Upper lobe of right lung (tissue), 1 donor: ENCODE measurements around the gene ATP8A1. TPM values are rescaled to one million over a fixed set of nuclear protein-coding genes. Genes with fewer than 3 reads are reported as not detected.
"Not testable (repeated sequence)": the region's sequence is repeated elsewhere in the genome, so short reads cannot be mapped to it uniquely, and the experiment has no call there.

Source experiments
- ATAC-seq: fragments of 200-7000 bp; cut with Tn5 transposase; one replicate; pipeline ENCODE4 v1.9.1; 2020; ENCODE audit warnings: mild to moderate bottlenecking, moderate library complexity
- DNase-seq: peaks from one replicate; pipeline ENCODE4 v3.0.0-alpha.2; 2020
- H3K27ac ChIP-seq: fragments of 200-600 bp; one replicate; pipeline ENCODE4 v1.8.0; 2022
- H3K27me3 ChIP-seq: fragments of 200-600 bp; one replicate; pipeline ENCODE4 v1.8.0; 2022; ENCODE audit warnings: mild to moderate bottlenecking
- H3K36me3 ChIP-seq: fragments of 200-600 bp; one replicate; pipeline ENCODE4 v1.8.0; 2022
- H3K4me1 ChIP-seq: fragments of 200-600 bp; one replicate; pipeline ENCODE4 v1.8.0; 2022
- H3K4me3 ChIP-seq: fragments of 200-600 bp; one replicate; pipeline ENCODE4 v1.8.0; 2022; ENCODE audit warnings: mild to moderate bottlenecking
- H3K9me3 ChIP-seq: fragments of 200-600 bp; one replicate; pipeline ENCODE4 v1.8.0; 2022
- intact Hi-C: fragments of 100-400 bp; cut with DNase I; formaldehyde crosslinking; loops from one replicate; pipeline ENCODE4 v1.11.0; 2022
- total RNA-seq: library from RNA; stranded (reverse); fragmentation: NEBNext Ultra II Directional; extraction: Animal tissue kit (Norgen Biotek cat#: 25700); gene quantifications from one replicate; pipeline ENCODE4 v1.2.1, GENCODE V29; 2021
- TF ChIP-seq, protein P1 (sequence below): fragments of 200-600 bp; IDR thresholded peaks from one replicate; pipeline ENCODE4 v1.8.0; 2022; ENCODE audit warnings: antibody characterized with exemption
- donor health status: DM: no; HTN: yes; CAD: no; lungs with severe emphysema.

Gene ATP8A1
- total RNA-seq, 1 donor from 2014 or later, result 79.3 TPM

DNA sequence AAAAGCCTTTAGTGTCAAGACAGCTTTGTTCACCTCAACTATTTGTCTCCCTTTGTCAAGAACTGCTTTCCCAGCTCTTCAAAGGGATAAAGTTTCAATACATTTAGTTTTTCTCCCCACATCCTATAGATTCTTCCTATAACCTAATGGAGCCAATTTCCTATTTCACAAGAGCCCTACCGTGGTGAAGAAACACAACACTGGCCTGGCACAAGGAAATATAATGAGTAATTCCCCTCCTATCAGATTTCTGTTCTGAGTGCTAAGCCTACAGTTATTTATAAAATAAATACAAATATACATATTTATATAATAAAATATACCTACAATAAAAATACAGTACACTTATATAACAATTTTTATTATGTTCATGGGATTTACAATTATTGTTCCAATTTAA lies 169.7 kb downstream of the ATP8A1 start:
- intact Hi-C loops, result no loop called here
- H3K4me3 ChIP-seq, result no peak overlapping the region
- no peaks in the 10 kb centered on the region for H3K36me3 ChIP-seq
- H3K4me1 ChIP-seq, result no peaks in the 10 kb centered on the region
- no peak overlapping the region for H3K27ac ChIP-seq
- ATAC-seq (no peak), DNase-seq (no peak)
- TF ChIP-seq, protein P1, sequence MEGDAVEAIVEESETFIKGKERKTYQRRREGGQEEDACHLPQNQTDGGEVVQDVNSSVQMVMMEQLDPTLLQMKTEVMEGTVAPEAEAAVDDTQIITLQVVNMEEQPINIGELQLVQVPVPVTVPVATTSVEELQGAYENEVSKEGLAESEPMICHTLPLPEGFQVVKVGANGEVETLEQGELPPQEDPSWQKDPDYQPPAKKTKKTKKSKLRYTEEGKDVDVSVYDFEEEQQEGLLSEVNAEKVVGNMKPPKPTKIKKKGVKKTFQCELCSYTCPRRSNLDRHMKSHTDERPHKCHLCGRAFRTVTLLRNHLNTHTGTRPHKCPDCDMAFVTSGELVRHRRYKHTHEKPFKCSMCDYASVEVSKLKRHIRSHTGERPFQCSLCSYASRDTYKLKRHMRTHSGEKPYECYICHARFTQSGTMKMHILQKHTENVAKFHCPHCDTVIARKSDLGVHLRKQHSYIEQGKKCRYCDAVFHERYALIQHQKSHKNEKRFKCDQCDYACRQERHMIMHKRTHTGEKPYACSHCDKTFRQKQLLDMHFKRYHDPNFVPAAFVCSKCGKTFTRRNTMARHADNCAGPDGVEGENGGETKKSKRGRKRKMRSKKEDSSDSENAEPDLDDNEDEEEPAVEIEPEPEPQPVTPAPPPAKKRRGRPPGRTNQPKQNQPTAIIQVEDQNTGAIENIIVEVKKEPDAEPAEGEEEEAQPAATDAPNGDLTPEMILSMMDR, result no peak
- H3K27me3 ChIP-seq, result no peaks in the 10 kb centered on the region
- H3K9me3 ChIP-seq, result no peaks in the 10 kb centered on the region

DNA sequence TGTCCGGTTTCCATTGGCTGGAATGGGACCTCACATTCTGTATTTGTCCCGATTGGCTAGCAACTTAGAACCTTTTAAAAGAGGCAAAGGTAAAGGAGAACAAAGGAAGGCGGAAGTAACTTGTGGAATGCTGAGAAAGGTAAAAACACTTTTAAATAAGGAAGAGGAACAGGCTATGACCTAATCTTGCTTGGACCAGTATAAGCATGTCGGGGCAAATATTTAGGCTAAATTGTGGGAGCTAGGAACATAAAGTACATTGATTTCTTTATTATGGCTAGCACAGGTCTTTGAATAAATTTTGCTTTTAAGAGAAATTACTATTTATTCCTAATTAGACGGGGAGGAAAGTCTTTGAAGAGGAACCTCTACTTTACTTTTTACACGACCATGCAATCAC lies 170.7 kb downstream of the ATP8A1 start:
- H3K4me3 ChIP-seq, H3K27ac ChIP-seq, H3K4me1 ChIP-seq, DNase-seq, H3K27me3 ChIP-seq, ATAC-seq, H3K36me3 ChIP-seq, H3K9me3 ChIP-seq, intact Hi-C loops: not testable (repeated sequence)

DNA sequence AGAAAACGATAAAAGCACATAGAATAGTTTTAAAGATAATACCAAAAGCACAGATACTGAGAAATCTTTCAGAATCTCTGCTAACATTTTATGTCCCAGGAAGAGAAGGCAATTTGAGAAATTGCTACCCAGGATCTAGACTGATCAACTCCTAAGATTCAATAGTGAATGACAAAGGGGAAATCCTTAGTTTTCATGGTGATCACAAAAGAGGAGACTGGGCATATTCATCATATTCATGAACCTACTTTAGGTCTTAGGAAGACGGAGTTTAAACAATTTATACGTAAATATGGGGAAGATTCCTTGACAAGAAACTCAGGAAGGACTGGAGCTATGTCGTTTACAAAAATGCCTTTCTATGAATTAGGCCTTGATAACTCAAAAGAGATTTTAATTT lies 172.3 kb downstream of the ATP8A1 start:
- intact Hi-C loops, result no loop called here
- no peak for ATAC-seq
- Histone ChIP-seq H3K4me3 (no peak overlapping the region), H3K36me3 (no peaks in the 10 kb centered on the region), H3K4me1 (no peaks in the 10 kb centered on the region), H3K9me3 (no peaks in the 10 kb centered on the region), H3K27ac (no peak overlapping the region), H3K27me3 (no peaks in the 10 kb centered on the region)
- DNase-seq, result no peak
- TF ChIP-seq, protein P1, result no peak

DNA sequence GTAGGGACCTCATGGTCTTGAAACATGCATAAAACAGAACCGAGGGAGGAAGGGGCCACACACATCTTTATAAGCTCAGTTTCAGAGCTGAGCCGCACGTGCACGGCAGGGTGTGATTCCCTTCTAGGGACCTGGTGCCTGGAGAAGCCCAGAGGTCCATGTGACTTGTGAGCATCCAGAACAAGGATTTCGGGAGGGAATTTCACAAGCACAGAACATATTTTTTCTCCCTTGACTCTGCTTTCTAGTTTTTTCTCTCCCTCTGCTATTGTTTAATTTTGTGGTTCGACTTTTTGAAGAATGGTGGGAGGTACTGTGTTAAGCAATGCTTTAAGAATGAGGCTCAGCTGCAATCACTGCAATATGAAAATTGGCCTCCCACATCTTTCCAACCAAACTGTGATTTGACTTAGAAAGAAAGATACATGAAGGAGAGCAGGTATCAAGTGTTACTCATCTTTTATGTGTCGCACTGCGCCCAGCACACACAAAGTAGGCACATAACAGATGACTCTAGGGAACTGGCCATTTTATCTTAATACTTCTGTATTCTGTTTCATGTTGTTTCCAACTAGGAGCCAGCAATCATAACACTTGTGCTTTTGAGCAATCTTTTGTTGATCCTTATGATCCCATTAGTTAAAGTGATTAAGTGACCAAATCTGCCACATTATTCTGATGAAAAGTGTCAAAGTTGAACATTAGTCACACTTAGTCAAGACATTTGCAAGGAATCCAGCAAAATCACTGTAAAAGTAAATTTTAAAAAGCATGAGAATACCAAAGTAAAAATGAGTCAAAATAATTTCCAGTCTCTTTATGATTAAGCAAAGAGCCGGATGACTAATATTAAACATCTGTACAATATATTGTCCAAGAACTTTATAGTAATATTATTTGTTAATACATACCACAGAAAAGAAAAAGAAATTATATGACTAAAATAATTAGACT lies 173.2 kb downstream of the ATP8A1 start:
- H3K27me3 ChIP-seq, result no peaks in the 10 kb centered on the region
- H3K4me1 ChIP-seq, result no peaks in the 10 kb centered on the region
- intact Hi-C loops, result no loop called here
- TF ChIP-seq, protein P1, result no peak
- DNase-seq, result no peak
- no peak for ATAC-seq
- no peaks in the 10 kb centered on the region for H3K36me3 ChIP-seq
- no peak overlapping the region for H3K4me3 ChIP-seq
- H3K27ac ChIP-seq, result no peak overlapping the region
- no peaks in the 10 kb centered on the region for H3K9me3 ChIP-seq

DNA sequence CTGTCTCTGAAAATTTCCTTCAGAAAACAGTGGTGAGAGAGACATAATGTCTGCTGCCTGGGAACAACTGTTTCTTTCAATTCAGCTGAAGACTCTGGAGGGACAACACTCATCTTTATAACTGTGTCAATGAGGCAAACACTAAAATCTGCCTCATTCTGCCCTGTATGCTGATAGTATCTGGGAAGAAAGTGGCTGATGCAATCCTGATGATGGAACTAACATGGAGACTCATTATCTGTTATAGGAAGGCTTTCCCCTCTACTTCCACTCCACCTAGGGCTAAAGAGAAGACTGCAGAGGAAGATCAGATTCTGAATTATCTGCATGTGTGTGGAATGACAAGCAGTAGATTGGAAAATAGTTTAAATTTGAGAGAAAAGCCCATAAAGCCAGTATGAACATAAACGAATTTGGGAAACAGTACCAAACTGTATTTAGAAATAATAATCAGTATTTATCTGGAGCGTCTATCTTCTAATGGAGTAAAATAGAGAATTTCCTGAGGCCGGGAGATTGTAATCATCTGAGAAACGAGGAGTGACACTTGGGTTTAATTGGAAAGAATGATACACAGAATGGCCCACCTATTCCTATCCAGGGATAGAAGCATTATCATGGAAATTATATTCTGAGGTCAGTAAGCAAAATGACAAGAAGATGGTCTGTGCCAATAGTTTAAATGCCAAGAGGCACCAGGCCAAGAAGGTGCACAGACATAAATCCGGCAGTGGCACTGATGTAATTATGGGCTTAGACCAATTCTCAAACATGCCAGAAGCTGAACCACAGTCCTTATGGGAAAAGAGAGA lies 174.2 kb downstream of the ATP8A1 start:
- DNase-seq, result no peak
- Histone ChIP-seq H3K36me3 (no peaks in the 10 kb centered on the region), H3K4me3 (no peak overlapping the region), H3K27me3 (no peaks in the 10 kb centered on the region), H3K27ac (no peak overlapping the region), H3K4me1 (no peaks in the 10 kb centered on the region), H3K9me3 (no peaks in the 10 kb centered on the region)
- intact Hi-C loops, result no loop called here
- no peak for ATAC-seq
- TF ChIP-seq, protein P1, result no peak

DNA sequence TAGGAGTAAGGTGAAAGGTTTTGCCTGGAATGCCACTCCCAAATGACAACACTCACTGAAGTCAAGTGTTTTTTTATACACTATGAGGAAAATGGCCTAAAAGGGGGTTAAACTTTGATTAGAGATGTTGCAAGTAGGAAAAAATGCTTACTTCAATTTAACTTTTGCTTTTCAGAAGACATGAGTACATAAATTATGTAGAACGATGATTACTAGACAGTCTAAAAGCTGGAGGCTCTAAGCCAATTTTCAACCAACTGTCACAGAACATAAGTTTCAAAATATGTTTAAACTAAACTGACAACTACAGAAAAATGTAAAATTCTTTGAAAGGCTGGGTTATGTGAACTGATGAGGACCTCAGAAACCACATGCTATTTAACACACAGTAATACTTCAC lies 176.2 kb downstream of the ATP8A1 start:
- no peaks in the 10 kb centered on the region for H3K36me3 ChIP-seq
- no peaks in the 10 kb centered on the region for H3K4me1 ChIP-seq
- no peak overlapping the region for H3K27ac ChIP-seq
- no peak overlapping the region for H3K4me3 ChIP-seq
- TF ChIP-seq, protein P1, result no peak
- no peaks in the 10 kb centered on the region for H3K9me3 ChIP-seq
- intact Hi-C loops, result no loop called here
- ATAC-seq, result no peak
- no peaks in the 10 kb centered on the region for H3K27me3 ChIP-seq
- no peak for DNase-seq
